HG02798 (cell line): ENCODE data around the gene SRMS.

Experiments used
- ATAC-seq: cut with Tn5 transposase; IDR thresholded peaks from one replicate; pipeline ENCODE4 v1.9.1; 2021; ENCODE audit warnings: mild to moderate bottlenecking; ENCODE audit not compliant: unreplicated experiment, poor library complexity

Gene SRMS

GRCh38 chr20:63547725-63548480 is at the start of gene SRMS:
Gene SRMS (minus strand): TSS chr20:63547749. CDS start chr20:63547463, 286 bp downstream.
- ATAC-seq: no peak

GRCh38 chr20:63596423-63596822 is 48.9 kb upstream of the SRMS start:
- no peak for ATAC-seq

- ATAC-seq: no peak
These were observed 48.0 kb upstream of the SRMS start for GRCh38 chr20:63595416-63596127.

GRCh38 chr20:63594043-63594561 is 46.6 kb upstream of the SRMS start:
- ATAC-seq: no peak

GRCh38 chr20:63592661-63593060 is 45.1 kb upstream of the SRMS start:
- no peak for ATAC-seq

- no peak for ATAC-seq
These were observed 44.3 kb upstream of the SRMS start for GRCh38 chr20:63591786-63592355.

- ATAC-seq: no peak
These were observed 43.6 kb upstream of the SRMS start for GRCh38 chr20:63591147-63591533.

- ATAC-seq: no peak
These were observed 42.9 kb upstream of the SRMS start for GRCh38 chr20:63590218-63591146.

GRCh38 chr20:63589261-63590217 is 42.0 kb upstream of the SRMS start:
- no peak for ATAC-seq

- no peak for ATAC-seq
These were observed 41.1 kb upstream of the SRMS start for GRCh38 chr20:63588641-63589041.

- ATAC-seq: no peak
These were observed 40.4 kb upstream of the SRMS start for GRCh38 chr20:63587776-63588591.

GRCh38 chr20:63587256-63587655 is 39.7 kb upstream of the SRMS start:
- ATAC-seq: no peak

- no peak for ATAC-seq
These were observed 39.2 kb upstream of the SRMS start for GRCh38 chr20:63586797-63587196.

- no peak for ATAC-seq
These were observed 38.3 kb upstream of the SRMS start for GRCh38 chr20:63585616-63586565.

- no peak for ATAC-seq
These were observed 35.0 kb upstream of the SRMS start for GRCh38 chr20:63582382-63583063.

- ATAC-seq: no peak
These were observed 33.4 kb upstream of the SRMS start for GRCh38 chr20:63580796-63581461.
